ENCODE measurements around the gene ROBO1.

Gene ROBO1

DNA sequence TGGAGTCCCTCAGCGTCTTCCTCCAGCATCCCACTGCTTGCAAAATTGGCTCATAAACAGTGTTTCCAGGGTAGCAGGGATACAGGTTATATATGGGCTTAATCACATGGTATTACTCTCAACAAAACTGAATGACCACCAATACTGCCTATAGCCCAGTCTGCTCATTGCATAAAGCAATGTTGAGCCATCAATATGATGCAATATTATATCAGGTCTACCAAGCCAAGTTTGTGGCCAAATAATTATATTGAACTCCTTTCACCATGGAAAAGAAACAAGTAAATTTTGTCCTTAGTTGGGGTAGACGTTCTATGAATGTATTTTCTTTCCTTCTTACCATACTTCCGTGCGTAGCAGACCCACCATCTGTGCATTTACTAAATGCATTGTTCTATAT is 652.3 kb downstream of the ROBO1 start:
- no peaks in the 10 kb centered on the region for H3F3A ChIP-seq (ENCODE audit: insufficient read depth, low read length)
- no peaks in the 10 kb centered on the region for H3K9me2 ChIP-seq (replicated peaks; ENCODE audit: insufficient read depth, low read length)
- no peak overlapping the region for H2AFZ ChIP-seq (ENCODE audit: low read length)
- H3K9me3 ChIP-seq (replicated peaks; ENCODE audit: insufficient read depth, low read length): no peaks in the 10 kb centered on the region
- no peaks in the 10 kb centered on the region for H3K4me1 ChIP-seq (ENCODE audit: low read length)
- DNase-seq: no peak
- no peaks in the 10 kb centered on the region for H4K20me1 ChIP-seq (ENCODE audit: insufficient read depth, low read length)
- no peaks in the 10 kb centered on the region for H3K79me2 ChIP-seq (ENCODE audit: low read length)
- no peak overlapping the region for H3K4me3 ChIP-seq (ENCODE audit: low read length)
- no peaks in the 10 kb centered on the region for H3K36me3 ChIP-seq (replicated peaks; ENCODE audit: insufficient read depth, low read length)
- no peak overlapping the region for H3K27ac ChIP-seq (ENCODE audit: low read length)
- H3K27me3 ChIP-seq (replicated peaks; ENCODE audit: insufficient read depth, low read length): no peaks in the 10 kb centered on the region
- no peak overlapping the region for H3K4me2 ChIP-seq (ENCODE audit: low read depth, low read length)
- TF ChIP-seq, protein P1, sequence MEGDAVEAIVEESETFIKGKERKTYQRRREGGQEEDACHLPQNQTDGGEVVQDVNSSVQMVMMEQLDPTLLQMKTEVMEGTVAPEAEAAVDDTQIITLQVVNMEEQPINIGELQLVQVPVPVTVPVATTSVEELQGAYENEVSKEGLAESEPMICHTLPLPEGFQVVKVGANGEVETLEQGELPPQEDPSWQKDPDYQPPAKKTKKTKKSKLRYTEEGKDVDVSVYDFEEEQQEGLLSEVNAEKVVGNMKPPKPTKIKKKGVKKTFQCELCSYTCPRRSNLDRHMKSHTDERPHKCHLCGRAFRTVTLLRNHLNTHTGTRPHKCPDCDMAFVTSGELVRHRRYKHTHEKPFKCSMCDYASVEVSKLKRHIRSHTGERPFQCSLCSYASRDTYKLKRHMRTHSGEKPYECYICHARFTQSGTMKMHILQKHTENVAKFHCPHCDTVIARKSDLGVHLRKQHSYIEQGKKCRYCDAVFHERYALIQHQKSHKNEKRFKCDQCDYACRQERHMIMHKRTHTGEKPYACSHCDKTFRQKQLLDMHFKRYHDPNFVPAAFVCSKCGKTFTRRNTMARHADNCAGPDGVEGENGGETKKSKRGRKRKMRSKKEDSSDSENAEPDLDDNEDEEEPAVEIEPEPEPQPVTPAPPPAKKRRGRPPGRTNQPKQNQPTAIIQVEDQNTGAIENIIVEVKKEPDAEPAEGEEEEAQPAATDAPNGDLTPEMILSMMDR (IDR thresholded peaks at IDR 0.05; ENCODE audit: low read length): no peak
- TF ChIP-seq EZH2phosphoT487 (IDR thresholded peaks at IDR 0.05; ENCODE audit: low read length) (no peak), EZH2 (optimal IDR thresholded peaks at IDR 0.05; ENCODE audit: low read depth, low read length) (no peak)
- no peak overlapping the region for H3K9ac ChIP-seq (ENCODE audit: low read length)

DNA sequence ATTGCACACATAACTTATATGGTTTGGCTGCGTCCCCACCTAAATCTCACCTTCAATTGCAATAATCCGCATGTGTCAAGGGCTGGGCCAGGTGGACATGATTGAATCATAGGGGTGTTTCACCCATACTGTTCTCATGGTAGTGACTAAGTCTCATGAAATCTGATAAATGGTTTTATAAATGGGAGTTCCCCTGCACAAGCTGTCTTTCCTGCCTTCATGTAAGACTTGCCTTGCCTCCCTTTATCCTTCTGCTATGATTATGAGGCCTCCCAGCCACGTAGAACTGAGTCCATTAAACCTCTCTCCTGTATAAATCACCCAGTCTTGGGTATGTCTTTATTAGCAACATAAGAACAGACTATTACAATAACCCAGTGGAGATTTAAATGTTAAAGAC is 653.9 kb downstream of the ROBO1 start:
- TF ChIP-seq EZH2 (optimal IDR thresholded peaks at IDR 0.05; ENCODE audit: low read depth, low read length): no peak
- TF ChIP-seq EZH2phosphoT487 (IDR thresholded peaks at IDR 0.05; ENCODE audit: low read length): no peak
- TF ChIP-seq, protein P1 (IDR thresholded peaks at IDR 0.05; ENCODE audit: low read length): no peak
- H3F3A ChIP-seq (ENCODE audit: insufficient read depth, low read length): no peaks in the 10 kb centered on the region
- no peaks in the 10 kb centered on the region for H4K20me1 ChIP-seq (ENCODE audit: insufficient read depth, low read length)
- no peaks in the 10 kb centered on the region for H3K9me3 ChIP-seq (replicated peaks; ENCODE audit: insufficient read depth, low read length)
- H3K4me2 ChIP-seq (ENCODE audit: low read depth, low read length): no peak overlapping the region
- no peak for DNase-seq
- H3K27me3 ChIP-seq (replicated peaks; ENCODE audit: insufficient read depth, low read length): no peaks in the 10 kb centered on the region
- H3K4me3 ChIP-seq (ENCODE audit: low read length): no peak overlapping the region
- H3K9ac ChIP-seq (ENCODE audit: low read length): no peak overlapping the region
- no peaks in the 10 kb centered on the region for H3K4me1 ChIP-seq (ENCODE audit: low read length)
- H3K27ac ChIP-seq (ENCODE audit: low read length): no peak overlapping the region
- H3K79me2 ChIP-seq (ENCODE audit: low read length): no peaks in the 10 kb centered on the region
- H2AFZ ChIP-seq (ENCODE audit: low read length): no peak overlapping the region
- H3K36me3 ChIP-seq (replicated peaks; ENCODE audit: insufficient read depth, low read length): no peaks in the 10 kb centered on the region
- H3K9me2 ChIP-seq (replicated peaks; ENCODE audit: insufficient read depth, low read length): no peaks in the 10 kb centered on the region

DNA sequence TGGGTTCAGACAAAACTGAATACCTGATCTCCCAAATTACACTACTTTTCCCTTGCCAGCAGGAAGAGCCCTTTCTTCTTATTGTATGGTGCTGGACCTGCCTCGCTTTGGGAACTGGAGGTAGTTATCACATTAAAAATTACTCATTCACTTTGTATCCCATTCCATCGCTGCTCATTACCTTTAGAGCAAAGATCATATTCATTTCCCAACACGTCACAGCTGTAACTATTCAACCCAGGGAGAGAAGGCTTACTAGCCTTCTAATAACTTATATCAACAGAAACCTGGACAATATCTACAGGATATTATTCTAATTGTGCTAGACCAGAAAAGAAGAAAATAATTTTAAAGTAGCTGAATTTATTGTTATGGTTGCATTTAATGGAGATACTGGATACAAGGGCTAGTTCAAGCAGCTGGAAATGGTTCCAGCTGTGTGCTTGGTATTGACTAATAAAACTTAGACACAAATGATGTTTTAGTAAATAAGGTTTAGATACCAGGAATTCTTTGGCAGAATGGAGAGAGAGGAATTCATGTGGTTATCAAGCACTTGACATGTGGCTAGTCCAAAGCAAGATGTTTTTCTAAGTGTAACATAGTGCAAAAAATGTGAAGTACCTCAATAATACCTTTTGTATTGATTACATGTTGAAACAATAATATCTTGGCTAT is 656.3 kb downstream of the ROBO1 start:
- H3K4me2 ChIP-seq (ENCODE audit: low read depth, low read length): no peak overlapping the region
- no peaks in the 10 kb centered on the region for H3K27me3 ChIP-seq (replicated peaks; ENCODE audit: insufficient read depth, low read length)
- H3F3A ChIP-seq (ENCODE audit: insufficient read depth, low read length): no peaks in the 10 kb centered on the region
- H3K4me1 ChIP-seq (ENCODE audit: low read length): no peaks in the 10 kb centered on the region
- no peaks in the 10 kb centered on the region for H3K9me3 ChIP-seq (replicated peaks; ENCODE audit: insufficient read depth, low read length)
- no peak overlapping the region for H3K27ac ChIP-seq (ENCODE audit: low read length)
- no peak overlapping the region for H3K4me3 ChIP-seq (ENCODE audit: low read length)
- H2AFZ ChIP-seq (ENCODE audit: low read length): no peak overlapping the region
- H3K9me2 ChIP-seq (replicated peaks; ENCODE audit: insufficient read depth, low read length): no peaks in the 10 kb centered on the region
- H4K20me1 ChIP-seq (ENCODE audit: insufficient read depth, low read length): no peaks in the 10 kb centered on the region
- TF ChIP-seq EZH2 (optimal IDR thresholded peaks at IDR 0.05; ENCODE audit: low read depth, low read length): no peak
- TF ChIP-seq, protein P1 (IDR thresholded peaks at IDR 0.05; ENCODE audit: low read length): no peak
- no peak for TF ChIP-seq EZH2phosphoT487 (IDR thresholded peaks at IDR 0.05; ENCODE audit: low read length)
- DNase-seq: no peak
- H3K36me3 ChIP-seq (replicated peaks; ENCODE audit: insufficient read depth, low read length): no peaks in the 10 kb centered on the region
- H3K9ac ChIP-seq (ENCODE audit: low read length): no peak overlapping the region
- no peaks in the 10 kb centered on the region for H3K79me2 ChIP-seq (ENCODE audit: low read length)

All from MM.1S (cell line).